Measurements from ENCODE around the gene SLIT3. TPM values are rescaled to one million over a fixed set of nuclear protein-coding genes. Genes with fewer than 3 reads are reported as not detected.

SLIT3 gene
- total and polyA plus RNA-seq, 10 of the 15 experiments (the other 5 are each of a cell fraction or from before 2014, with no cell fraction given) = 0.05 TPM; not detected in 9

- Histone ChIP-seq H3K4me2 (ENCODE audit: control insufficient read depth, insufficient read depth) (no peak overlapping the region), H3K36me3 (ENCODE audit: control insufficient read depth in 2 of 2, insufficient read depth in 2 of 2, low read length in 1 of 2) (no peaks in the 10 kb centered on the region), H2AFZ (ENCODE audit: control insufficient read depth, low read depth, low read length) (no peak overlapping the region), H3K9ac (ENCODE audit: control insufficient read depth, insufficient read depth, low read length) (no peak overlapping the region), H3K4me1 (ENCODE audit: control insufficient read depth, insufficient read depth, low read length) (no peaks in the 10 kb centered on the region), H3K27me3 (replicated peaks in 1 of 2; ENCODE audit: control insufficient read depth in 2 of 2, insufficient read depth in 2 of 2, low read length in 1 of 2) (no peaks in the 10 kb centered on the region), H3K9me3 (replicated peaks; ENCODE audit: control insufficient read depth, insufficient read depth, low read length) (no peaks in the 10 kb centered on the region), H3K4me3 (no peak overlapping the region), H4K20me1 (ENCODE audit: control insufficient read depth, insufficient read depth) (no peaks in the 10 kb centered on the region), H3K27ac (ENCODE audit: control insufficient read depth, insufficient read depth) (no peak overlapping the region), H3K79me2 (ENCODE audit: control insufficient read depth, insufficient read depth, low read length) (no peaks in the 10 kb centered on the region)
- ChIA-PET POLR2A (no interaction called here), RAD21 (ENCODE audit: unreplicated experiment) (no interaction called here), SMC1A (ENCODE audit: uncharacterized antibody, unreplicated experiment) (interaction anchor here (0.6 kb wide), 1 partner anchor 27 kb away, joined by 3 read pairs; no protein-coding TSS in a partner anchor), CTCF (no interaction called here)
- intact Hi-C loops (cut with micrococcal nuclease; ENCODE audit: unreplicated experiment) (no loop called here), in situ Hi-C loops (cut with MboI) (no loop called here)
- 94% methylated on average over 1 of the region's 1 CpG for WGBS (ENCODE audit: insufficient coverage, insufficient replicate concordance, low lambda C conversion rate, missing lambda C conversion rate)
- DNase-seq (ENCODE audit: low read depth, low spot score) = no peak
- BruUV-seq (replicated peaks) = no TSS peak
- FAIRE-seq = no peak
- ATAC-seq = no peak
- TF ChIP-seq EZH2 (IDR thresholded peaks at IDR 0.05; ENCODE audit: borderline replicate concordance, control insufficient read depth, low read depth, low read length) (no peak), ASH2L (IDR thresholded peaks at IDR 0.05; ENCODE audit: borderline replicate concordance, low read depth) (no peak), ATF3 (IDR thresholded peaks at IDR 0.05; ENCODE audit: borderline replicate concordance, extremely low read depth, low read depth, low read length) (no peak), SP1 (IDR thresholded peaks at IDR 0.05; ENCODE audit: low read depth, low read length) (no peak), TCF3 (IDR thresholded peaks at IDR 0.05; ENCODE audit: borderline replicate concordance, insufficient read depth, low read depth, low read length) (no peak)
- TF ChIP-seq, protein P1, sequence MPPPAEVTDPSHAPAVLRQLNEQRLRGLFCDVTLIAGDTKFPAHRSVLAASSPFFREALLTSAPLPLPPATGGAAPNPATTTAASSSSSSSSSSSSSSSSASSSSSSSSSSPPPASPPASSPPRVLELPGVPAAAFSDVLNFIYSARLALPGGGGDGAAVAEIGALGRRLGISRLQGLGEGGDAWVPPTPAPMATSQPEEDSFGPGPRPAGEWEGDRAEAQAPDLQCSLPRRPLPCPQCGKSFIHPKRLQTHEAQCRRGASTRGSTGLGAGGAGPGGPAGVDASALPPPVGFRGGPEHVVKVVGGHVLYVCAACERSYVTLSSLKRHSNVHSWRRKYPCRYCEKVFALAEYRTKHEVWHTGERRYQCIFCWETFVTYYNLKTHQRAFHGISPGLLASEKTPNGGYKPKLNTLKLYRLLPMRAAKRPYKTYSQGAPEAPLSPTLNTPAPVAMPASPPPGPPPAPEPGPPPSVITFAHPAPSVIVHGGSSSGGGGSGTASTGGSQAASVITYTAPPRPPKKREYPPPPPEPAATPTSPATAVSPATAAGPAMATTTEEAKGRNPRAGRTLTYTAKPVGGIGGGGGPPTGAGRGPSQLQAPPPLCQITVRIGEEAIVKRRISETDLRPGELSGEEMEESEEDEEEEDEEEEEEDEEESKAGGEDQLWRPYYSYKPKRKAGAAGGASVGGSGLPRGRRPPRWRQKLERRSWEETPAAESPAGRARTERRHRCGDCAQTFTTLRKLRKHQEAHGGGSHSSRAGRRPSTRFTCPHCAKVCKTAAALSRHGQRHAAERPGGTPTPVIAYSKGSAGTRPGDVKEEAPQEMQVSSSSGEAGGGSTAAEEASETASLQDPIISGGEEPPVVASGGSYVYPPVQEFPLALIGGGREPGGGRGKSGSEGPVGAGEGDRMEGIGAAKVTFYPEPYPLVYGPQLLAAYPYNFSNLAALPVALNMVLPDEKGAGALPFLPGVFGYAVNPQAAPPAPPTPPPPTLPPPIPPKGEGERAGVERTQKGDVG (CRISPR knock-in tag; IDR thresholded peaks at IDR 0.05) = no peak
These were observed 652.9 kb downstream of the SLIT3 start for GRCh38 chr5:168648016-168648415.
